HepG2 (cell line): Measurements from ENCODE around the gene UBTD2. TPM values are rescaled to one million over a fixed set of nuclear protein-coding genes. Genes with fewer than 3 reads are reported as not detected.
A peak's percentile ranks its signal among the peaks of the same experiment; 100 is the strongest.

ENCODE experiments used
- ATAC-seq: fragments of 200-7000 bp; cut with Tn5 transposase; 3 replicates; pipeline ENCODE4 v1.9.1; 2020; ENCODE audit warnings: mild to moderate bottlenecking, moderate library complexity
- BruUV-seq: library from RNA; stranded (reverse); fragments of 400-500 nt; replicated peaks from 2 replicates; lab custom pipeline; 2021; lab: Mats Ljungman, UMichigan
- CTCF ChIA-PET: fragments of 300-600 bp; formaldehyde crosslinking; extraction: SDS; loops from one replicate; lab custom pipeline; 2021; ENCODE audit warnings: low total read pairs, inconsistent platforms, low intra/inter-chr PET ratio; lab: Yijun Ruan, JAX
- POLR2A ChIA-PET: fragments of 350-600 bp; sonication (Branson Sonifier 250); formaldehyde crosslinking; loops from one replicate; lab custom pipeline; 2020; ENCODE audit warnings: antibody characterized with exemption, inconsistent platforms; lab: Yijun Ruan, JAX
- DNase-seq: peaks from one replicate; pipeline ENCODE4 v3.0.0-alpha.2; 2015; ENCODE audit warnings: low spot score
- FAIRE-seq: peaks from 3 replicates; lab custom pipeline; 2011; peaks lifted over from hg19 to GRCh38; lab: Jason Lieb, UNC
- H2AFZ ChIP-seq: one replicate; pipeline ENCODE4 v1.6.1; 2011; ENCODE audit warnings: low read length, inconsistent platforms
- H3K27ac ChIP-seq: fragments of 300-600 bp; 3 replicates; pipeline ENCODE4 v1.8.0; 2011; ENCODE audit warnings: mixed run types, mild to moderate bottlenecking, mixed read lengths, low read length, inconsistent platforms; ENCODE audit not compliant: insufficient read depth; ENCODE audit errors: extremely low read length
- H3K27me3 ChIP-seq, 2 experiments: fragments of 200-600 bp in 1 of 2; 2 replicates in 1 of 2; 3 replicates in 1 of 2; pipeline versions ENCODE4 v1.6.0 to v1.8.0; 2011; ENCODE audit warnings: low read length in 2 of 2, mild to moderate bottlenecking in 2 of 2, moderate library complexity in 2 of 2, inconsistent platforms in 1 of 2; ENCODE audit not compliant: insufficient read depth in 2 of 2, control insufficient read depth in 1 of 2
- H3K36me3 ChIP-seq, 2 experiments: fragments of 200-600 bp in 1 of 2; replicated peaks in 1 of 2; 2 replicates in 1 of 2; 3 replicates in 1 of 2; pipeline versions ENCODE4 v1.5.1 to v1.8.0; 2011; ENCODE audit warnings: low read length in 2 of 2, inconsistent platforms in 1 of 2; ENCODE audit not compliant: insufficient read depth in 2 of 2, control insufficient read depth in 1 of 2
- H3K4me1 ChIP-seq: 2 replicates; pipeline ENCODE4 v1.5.1; 2012; ENCODE audit warnings: low read length, inconsistent platforms; ENCODE audit not compliant: insufficient read depth
- H3K4me2 ChIP-seq: 2 replicates; pipeline ENCODE4 v1.6.0; 2011; ENCODE audit warnings: low read depth, low read length, inconsistent platforms
- H3K4me3 ChIP-seq, 3 experiments: fragments of 200-600 bp in 1 of 3; sonication (generic), shearing (Covaris generic) in 1 of 3; replicated peaks in 1 of 3; 2 replicates each; pipeline ENCODE4 v1.5.1; 2011 to 2016; ENCODE audit warnings: low read length in 3 of 3, inconsistent platforms in 2 of 3, low read depth in 2 of 3, mild to moderate bottlenecking in 2 of 3, control low read depth in 1 of 3, mixed read lengths in 1 of 3; ENCODE audit not compliant: insufficient read depth in 1 of 3
- H3K79me2 ChIP-seq: one replicate; pipeline ENCODE4 v1.6.1; 2011; ENCODE audit warnings: low read length, inconsistent platforms; ENCODE audit not compliant: insufficient read depth
- H3K9ac ChIP-seq: 2 replicates; pipeline ENCODE4 v1.6.0; 2011; ENCODE audit warnings: mild to moderate bottlenecking, low read depth, low read length, inconsistent platforms; ENCODE audit not compliant: insufficient read depth
- H3K9me3 ChIP-seq: 2 replicates; pipeline ENCODE4 v1.5.1; 2012; ENCODE audit warnings: mild to moderate bottlenecking, low read length
- H4K20me1 ChIP-seq: 2 replicates; pipeline ENCODE4 v1.6.0; 2011; ENCODE audit warnings: inconsistent platforms, mild to moderate bottlenecking, low read length, moderate library complexity; ENCODE audit not compliant: insufficient read depth
- ELK4 ChIP-seq: sonication (generic); formaldehyde crosslinking; IDR thresholded peaks from 2 replicates; pipeline ENCODE4 v1.9.0; 2021; ENCODE audit warnings: missing genetic modification reagents, borderline replicate concordance
- GPN1 ChIP-seq: sonication (generic); formaldehyde crosslinking; IDR thresholded peaks from 2 replicates; pipeline ENCODE4 v1.5.1; 2020; ENCODE audit warnings: missing genetic modification reagents, borderline replicate concordance
- HNF4A ChIP-seq: sonication (generic); formaldehyde crosslinking; IDR thresholded peaks from 2 replicates; pipeline ENCODE4 v1.4.0; 2020; ENCODE audit warnings: missing genetic modification reagents
- RFXAP ChIP-seq: sonication (generic); formaldehyde crosslinking; IDR thresholded peaks from 2 replicates; pipeline ENCODE4 v1.4.0; 2020; ENCODE audit warnings: missing genetic modification reagents, borderline replicate concordance
- TOPORS ChIP-seq: sonication (generic); formaldehyde crosslinking; IDR thresholded peaks from 2 replicates; pipeline ENCODE4 v1.8.0; 2023; ENCODE audit warnings: mild to moderate bottlenecking, missing genetic modification reagents
- ZNF205 ChIP-seq: IDR thresholded peaks from 2 replicates; pipeline ENCODE4 v1.6.1; 2018; ENCODE audit warnings: missing biosample characterization, missing genetic modification reagents
- ZNF235 ChIP-seq: sonication (generic); formaldehyde crosslinking; IDR thresholded peaks from 2 replicates; pipeline ENCODE4 v1.8.1; 2023; ENCODE audit warnings: mild to moderate bottlenecking, missing genetic modification reagents, borderline replicate concordance
- ZNF280B ChIP-seq: sonication (generic); formaldehyde crosslinking; IDR thresholded peaks from 2 replicates; pipeline ENCODE4 v1.5.0; 2020; ENCODE audit warnings: missing genetic modification reagents, mild to moderate bottlenecking, borderline replicate concordance
- ZNF296 ChIP-seq: sonication (generic); formaldehyde crosslinking; conservative IDR thresholded peaks from 2 replicates; pipeline ENCODE4 v1.5.0; 2020; ENCODE audit warnings: mild to moderate bottlenecking, missing genetic modification reagents
- ZNF350 ChIP-seq: sonication (generic); formaldehyde crosslinking; IDR thresholded peaks from 2 replicates; pipeline ENCODE4 v1.4.0; 2020; ENCODE audit warnings: mild to moderate bottlenecking, low read depth, missing genetic modification reagents, borderline replicate concordance
- ZNF362 ChIP-seq: sonication (generic); formaldehyde crosslinking; IDR thresholded peaks from 2 replicates; pipeline ENCODE4 v1.4.0; 2020; ENCODE audit warnings: missing genetic modification reagents, mild to moderate bottlenecking, borderline replicate concordance
- ZNF567 ChIP-seq: sonication (generic); formaldehyde crosslinking; IDR thresholded peaks from 2 replicates; pipeline ENCODE4 v1.8.1; 2023; ENCODE audit warnings: mild to moderate bottlenecking, missing genetic modification reagents, borderline replicate concordance
- ZNF672 ChIP-seq: sonication (generic); formaldehyde crosslinking; IDR thresholded peaks from 2 replicates; pipeline ENCODE4 v1.8.1; 2022; ENCODE audit warnings: missing genetic modification reagents
- WGBS: methylation state at CpG from one replicate; pipeline ENCODE4 v1.1.6; 2017; ENCODE audit warnings: low lambda C conversion rate; 5-methylcytosine and 5-hydroxymethylcytosine counted together
- in situ Hi-C: cut with HindIII; loops from 2 replicates; pipeline ENCODE4 v1.10.0; 2017; ENCODE audit warnings: low pct_unique_long_range_greater_than_20kb; ENCODE audit not compliant: extremely low pct_ligation_motif_present
- intact Hi-C: fragments of 100-400 bp; cut with micrococcal nuclease; formaldehyde crosslinking; loops from one replicate; pipeline ENCODE4 v1.10.0; 2022; ENCODE audit not compliant: unreplicated experiment
- polyA plus RNA-seq, 8 experiments: library from polyadenylated mRNA; depleted of rRNA in 3 of 8; stranded (reverse) in 7 of 8; unstranded in 1 of 8; fragments of >200 nt; fragmentation: Illumina TruSeq in 4 of 8; extraction: Trizol in 4 of 8; gene quantifications; 2 replicates each; pipeline versions ENCODE4 v1.2.1 to v1.2.3, GENCODE V29; 2011 to 2016; ENCODE audit warnings: low read depth in 4 of 8, missing spikeins in 1 of 8, mixed read lengths in 1 of 8; ENCODE audit not compliant: insufficient read depth in 1 of 8
- total RNA-seq, 5 experiments: library from RNA; depleted of rRNA; stranded (reverse); fragments of >200 nt; fragmentation: Illumina TruSeq; extraction: Trizol; gene quantifications; 2 replicates each; pipeline ENCODE4 v1.2.3, GENCODE V29; 2016; ENCODE audit warnings: low read depth in 1 of 5

The UBTD2 gene
- total and polyA plus RNA-seq, 2 of the 13 experiments (the other 11 are each of a cell fraction or from before 2014, with no cell fraction given): 15.2 to 24.1 TPM

- no peak overlapping the region for H3K4me2 ChIP-seq
- no peak for FAIRE-seq
These were observed 15.6 kb downstream of the UBTD2 start for GRCh38 chr5:172267943-172268342.

GRCh38 chr5:172266676-172267092 lies 16.9 kb downstream of the UBTD2 start:
- no peak for TF ChIP-seq TOPORS (CRISPR knock-in tag)
- 0 out of 2 replicates have a peak, but pooled peaks have one; percentile 53 for TF ChIP-seq ZNF672 (CRISPR knock-in tag)
- TF ChIP-seq HNF4A (CRISPR knock-in tag): 0 out of 2 replicates have a peak, but pooled peaks have one; percentile 5
- no peak for TF ChIP-seq GPN1 (CRISPR knock-in tag)
- TF ChIP-seq ELK4: no peak
- TF ChIP-seq ZNF296: no peak
- TF ChIP-seq ZNF235 (CRISPR knock-in tag): no peak
- no peak for TF ChIP-seq ZNF567 (CRISPR knock-in tag)
- peak; percentile 21; the same call in 1 of the 2 replicates for TF ChIP-seq ZNF362 (CRISPR knock-in tag)
- no peak for TF ChIP-seq ZNF205 (CRISPR knock-in tag)
- no peak for TF ChIP-seq ZNF280B (CRISPR knock-in tag)
- no peak for TF ChIP-seq ZNF350
- TF ChIP-seq, all 625 proteins: peak for 3
- Histone ChIP-seq H3K4me3 (no peak overlapping the region), H3K4me2 (0 out of 2 replicates have a peak overlapping the region, but pooled peaks have one; percentile 19), H3K36me3 (peaks cover 0 to 2% of the 10 kb centered on the region in 2 experiments; a peak in 1 of 5 replicates), H3K4me1 (peaks cover 38% of the 10 kb centered on the region), H3K79me2 (peaks cover 75% of the 10 kb centered on the region), H3K27ac (peak overlapping the region; percentile 33), H3K9ac (no peak overlapping the region), H3K27me3 (no peaks in the 10 kb centered on the region), H4K20me1 (peaks cover 14% of the 10 kb centered on the region), H3K9me3 (no peaks in the 10 kb centered on the region), H2AFZ (no peak overlapping the region)
- intact Hi-C loops: no loop called here
- DNase-seq: no peak
- WGBS: 39% methylated on average over 4 of the region's 4 CpGs
- in situ Hi-C loops: no loop called here
- CTCF ChIA-PET: no interaction called here
- BruUV-seq: no TSS peak
- POLR2A ChIA-PET: interaction anchor here (1.1 to 1.2 kb wide), 2 partner anchors 10 to 17 kb away, joined by 3 read pairs; partner anchors contain the start of gene UBTD2
- ATAC-seq: peak; percentile 87
- peak; percentile 12 for FAIRE-seq

More at GRCh38 chr5:172267943-172268342, 15.6 kb downstream of the UBTD2 start:
- BruUV-seq: no TSS peak
- Histone ChIP-seq H4K20me1 (peaks cover 14% of the 10 kb centered on the region), H3K4me3 (no peak overlapping the region), H3K79me2 (peaks cover 73% of the 10 kb centered on the region), H3K9ac (no peak overlapping the region), H3K27ac (no peak overlapping the region), H3K27me3 (no peaks in the 10 kb centered on the region), H2AFZ (no peak overlapping the region), H3K36me3 (peaks cover 0 to 2% of the 10 kb centered on the region in 2 experiments; a peak in 2 of 5 replicates), H3K4me1 (peaks cover 38% of the 10 kb centered on the region), H3K9me3 (no peaks in the 10 kb centered on the region)
- no peak for DNase-seq
- 90% methylated on average over 4 of the region's 4 CpGs for WGBS
- in situ Hi-C loops: no loop called here
- CTCF ChIA-PET: no interaction called here
- POLR2A ChIA-PET: no interaction called here
- intact Hi-C loops: no loop called here
- no peak for ATAC-seq
- no peak for TF ChIP-seq RFXAP (CRISPR knock-in tag)
